Measurements from ENCODE around the gene ICA1L.
"Not testable (repeated sequence)": the region's sequence is repeated elsewhere in the genome, so short reads cannot be mapped to it uniquely, and the experiment has no call there.

ICA1L gene

GRCh38 chr2:202870431-202871299, 901 bp downstream of the ICA1L start:
- peak; percentile 57 for TF ChIP-seq CTCF (IDR thresholded peaks at IDR 0.05; ENCODE audit: extremely low read depth, missing control alignments)
- peak; percentile 83 for DNase-seq (ENCODE audit: low spot score)

GRCh38 chr2:202861987-202862386, 9.6 kb downstream of the ICA1L start:
- DNase-seq (ENCODE audit: low spot score), result no peak
- no peak for TF ChIP-seq CTCF (IDR thresholded peaks at IDR 0.05; ENCODE audit: extremely low read depth, missing control alignments)

GRCh38 chr2:202858601-202859000, 13.0 kb downstream of the ICA1L start:
- TF ChIP-seq CTCF (IDR thresholded peaks at IDR 0.05; ENCODE audit: extremely low read depth, missing control alignments), result no peak
- DNase-seq (ENCODE audit: low spot score), result no peak

GRCh38 chr2:202849343-202849742, 22.2 kb downstream of the ICA1L start:
- DNase-seq (ENCODE audit: low spot score), result not testable (repeated sequence)

- no peak for DNase-seq (ENCODE audit: low spot score)
Measured at GRCh38 chr2:202848813-202849212, 22.8 kb downstream of the ICA1L start.

GRCh38 chr2:202847693-202848524, 23.7 kb downstream of the ICA1L start:
- peak; percentile 40 for DNase-seq (ENCODE audit: low spot score)
- no peak for TF ChIP-seq CTCF (IDR thresholded peaks at IDR 0.05; ENCODE audit: extremely low read depth, missing control alignments)

More at GRCh38 chr2:202848813-202849212, 22.8 kb downstream of the ICA1L start:
- TF ChIP-seq CTCF (IDR thresholded peaks at IDR 0.05; ENCODE audit: extremely low read depth, missing control alignments), result no peak

- TF ChIP-seq CTCF (IDR thresholded peaks at IDR 0.05; ENCODE audit: extremely low read depth, missing control alignments), result no peak
- no peak for DNase-seq (ENCODE audit: low spot score)
Measured at GRCh38 chr2:202844656-202845055, 26.9 kb downstream of the ICA1L start.
